ENCODE data around the gene ISOC2.

ISOC2 gene

DNA sequence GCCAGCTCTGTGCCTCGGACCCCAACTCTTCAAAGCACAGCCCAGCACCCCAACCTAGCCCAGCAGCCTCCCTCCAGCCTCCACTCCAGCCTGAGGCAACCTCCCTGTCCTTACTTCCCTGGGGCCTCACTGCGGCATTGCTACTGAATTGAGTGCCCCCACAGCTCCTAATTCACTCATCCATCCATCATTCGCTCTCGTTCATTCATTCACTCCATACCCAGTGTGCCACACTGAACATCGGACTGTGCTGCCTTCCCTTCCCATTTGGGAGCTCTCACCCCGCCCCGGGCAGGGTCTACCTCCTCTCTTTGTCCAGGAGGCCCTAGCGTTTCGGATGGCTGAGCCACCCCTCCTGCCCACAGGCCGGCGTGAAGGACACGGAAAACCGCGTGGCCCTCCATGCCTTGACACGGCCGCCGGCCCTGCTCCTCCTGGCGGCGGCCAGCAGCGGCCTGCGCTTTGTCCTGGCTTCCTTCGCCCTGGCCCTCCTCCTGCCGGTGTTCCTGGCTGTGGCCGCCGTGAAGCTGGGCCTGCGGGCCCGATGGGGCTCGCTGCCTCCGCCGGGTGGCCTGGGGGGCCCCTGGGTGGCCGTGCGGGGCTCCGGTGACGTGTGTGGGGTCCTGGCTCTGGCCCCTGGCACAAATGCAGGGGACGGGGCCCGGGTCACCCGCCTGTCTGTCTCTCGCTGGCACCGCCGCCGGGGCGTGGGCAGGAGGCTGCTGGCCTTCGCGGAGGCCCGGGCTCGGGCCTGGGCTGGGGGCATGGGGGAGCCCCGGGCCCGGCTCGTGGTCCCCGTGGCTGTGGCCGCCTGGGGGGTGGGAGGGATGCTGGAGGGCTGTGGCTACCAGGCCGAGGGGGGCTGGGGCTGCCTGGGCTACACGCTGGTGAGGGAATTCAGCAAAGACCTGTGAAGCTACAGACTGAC lies 24.9 kb upstream of the ISOC2 start:
- DNase-seq (ENCODE audit: insufficient read length, low spot score) (no peak), FAIRE-seq (no peak)
- TF ChIP-seq POLR2A (IDR thresholded peaks at IDR 0.05; ENCODE audit: low read depth, low read length), result no peak

GRCh38 chr19:55485439-55486011 lies 24.1 kb upstream of the ISOC2 start:
- no peak for FAIRE-seq
- no peak for TF ChIP-seq POLR2A (IDR thresholded peaks at IDR 0.05; ENCODE audit: low read depth, low read length)
- DNase-seq (ENCODE audit: insufficient read length, low spot score), result no peak

- FAIRE-seq, result no peak
- TF ChIP-seq POLR2A (IDR thresholded peaks at IDR 0.05; ENCODE audit: low read depth, low read length), result peak; percentile 17
- DNase-seq (ENCODE audit: insufficient read length, low spot score), result peak; percentile 95
Measured at GRCh38 chr19:55484593-55485438, 23.4 kb upstream of the ISOC2 start, which contains the start of gene NAT14. NAT14 (plus strand) TSS chr19:55485188; CDS start chr19:55485709, 521 bp downstream.

DNA sequence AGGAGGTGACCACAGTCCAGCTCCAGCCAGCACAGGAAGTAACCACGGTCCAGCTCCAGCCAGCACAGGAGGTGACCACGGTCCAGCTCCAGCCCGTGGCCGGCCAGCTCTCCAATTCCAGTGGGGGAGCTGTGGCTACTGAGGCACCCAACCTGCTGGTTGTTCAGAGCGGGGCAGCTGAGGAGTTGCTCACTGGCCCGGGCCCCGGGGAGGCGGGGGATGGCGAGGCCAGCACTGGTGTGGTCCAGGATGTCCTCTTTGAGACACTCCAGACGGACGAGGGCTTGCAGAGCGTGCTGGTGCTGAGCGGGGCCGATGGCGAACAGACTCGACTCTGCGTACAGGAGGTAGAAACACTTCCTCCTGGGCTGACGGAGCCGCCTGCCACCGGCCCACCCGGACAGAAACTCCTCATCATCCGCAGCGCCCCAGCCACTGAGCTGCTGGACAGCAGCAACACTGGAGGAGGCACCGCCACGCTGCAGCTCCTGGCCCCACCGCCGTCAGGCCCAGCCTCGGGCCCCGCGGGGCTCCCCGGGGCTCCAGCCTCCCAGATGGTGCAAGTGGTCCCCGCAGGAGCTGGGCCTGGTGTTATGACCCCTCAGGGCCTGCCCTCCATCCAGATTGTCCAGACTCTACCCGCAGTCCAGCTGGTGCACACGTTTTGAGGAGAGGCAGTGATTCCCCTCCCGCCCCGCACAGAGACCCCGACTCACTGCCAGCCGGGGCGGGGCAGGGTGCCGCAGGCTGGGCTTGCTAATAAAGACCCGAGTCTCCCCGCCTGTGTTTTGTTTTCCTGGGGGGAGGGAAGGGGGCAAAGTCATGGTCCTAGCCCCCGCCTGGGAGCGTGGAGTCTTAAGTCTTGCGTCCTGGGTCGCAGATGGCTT lies 22.5 kb upstream of the ISOC2 start:
- FAIRE-seq, result no peak
- no peak for DNase-seq (ENCODE audit: insufficient read length, low spot score)
- no peak for TF ChIP-seq POLR2A (IDR thresholded peaks at IDR 0.05; ENCODE audit: low read depth, low read length)

- FAIRE-seq, result no peak
- no peak for DNase-seq (ENCODE audit: insufficient read length, low spot score)
- TF ChIP-seq POLR2A (IDR thresholded peaks at IDR 0.05; ENCODE audit: low read depth, low read length), result no peak
Measured at GRCh38 chr19:55482967-55483705, 21.7 kb upstream of the ISOC2 start.

DNA sequence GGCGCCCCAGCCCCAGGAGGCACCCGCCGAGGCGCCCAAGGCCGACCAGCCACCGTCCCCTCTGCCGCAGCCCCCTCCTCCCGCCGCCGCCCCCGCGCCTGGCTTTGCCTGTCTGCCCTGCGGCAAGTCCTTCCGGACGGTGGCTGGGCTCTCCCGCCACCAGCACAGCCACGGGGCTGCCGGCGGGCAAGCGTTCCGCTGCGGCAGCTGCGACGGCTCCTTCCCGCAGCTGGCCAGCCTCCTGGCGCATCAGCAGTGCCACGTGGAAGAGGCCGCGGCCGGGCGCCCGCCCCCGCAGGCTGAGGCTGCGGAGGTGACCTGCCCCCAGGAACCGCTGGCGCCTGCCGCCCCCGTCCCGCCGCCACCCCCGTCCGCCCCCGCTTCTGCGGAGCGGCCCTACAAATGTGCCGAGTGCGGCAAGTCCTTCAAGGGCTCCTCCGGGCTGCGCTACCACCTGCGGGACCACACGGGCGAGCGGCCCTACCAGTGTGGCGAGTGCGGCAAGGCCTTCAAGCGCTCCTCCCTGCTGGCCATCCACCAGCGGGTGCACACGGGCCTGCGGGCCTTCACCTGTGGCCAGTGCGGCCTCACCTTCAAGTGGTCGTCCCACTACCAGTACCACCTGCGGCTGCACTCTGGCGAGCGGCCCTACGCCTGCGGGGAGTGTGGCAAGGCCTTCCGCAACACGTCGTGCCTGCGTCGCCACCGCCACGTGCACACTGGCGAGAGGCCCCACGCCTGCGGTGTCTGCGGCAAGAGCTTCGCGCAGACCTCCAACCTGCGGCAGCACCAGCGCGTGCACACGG lies 20.9 kb upstream of the ISOC2 start:
- DNase-seq (ENCODE audit: insufficient read length, low spot score) (no peak), FAIRE-seq (no peak)

DNA sequence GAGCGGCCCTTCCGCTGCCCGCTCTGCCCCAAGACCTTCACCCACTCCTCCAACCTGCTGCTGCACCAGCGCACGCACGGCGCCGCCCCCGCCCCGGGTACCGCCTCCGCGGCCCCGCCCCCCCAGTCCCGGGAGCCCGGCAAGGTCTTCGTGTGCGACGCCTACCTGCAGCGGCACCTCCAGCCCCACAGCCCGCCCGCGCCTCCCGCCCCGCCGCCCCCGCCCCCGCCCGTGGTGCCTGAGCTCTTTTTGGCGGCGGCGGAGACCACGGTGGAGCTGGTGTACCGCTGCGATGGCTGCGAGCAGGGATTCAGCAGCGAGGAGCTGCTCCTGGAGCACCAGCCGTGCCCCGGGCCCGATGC lies 20.3 kb upstream of the ISOC2 start:
- TF ChIP-seq POLR2A (IDR thresholded peaks at IDR 0.05; ENCODE audit: low read depth, low read length), result no peak
- DNase-seq (ENCODE audit: insufficient read length, low spot score), result no peak
- no peak for FAIRE-seq

More for the DNA sequence above, 20.9 kb upstream of the ISOC2 start:
- no peak for TF ChIP-seq POLR2A (IDR thresholded peaks at IDR 0.05; ENCODE audit: low read depth, low read length)

DNA sequence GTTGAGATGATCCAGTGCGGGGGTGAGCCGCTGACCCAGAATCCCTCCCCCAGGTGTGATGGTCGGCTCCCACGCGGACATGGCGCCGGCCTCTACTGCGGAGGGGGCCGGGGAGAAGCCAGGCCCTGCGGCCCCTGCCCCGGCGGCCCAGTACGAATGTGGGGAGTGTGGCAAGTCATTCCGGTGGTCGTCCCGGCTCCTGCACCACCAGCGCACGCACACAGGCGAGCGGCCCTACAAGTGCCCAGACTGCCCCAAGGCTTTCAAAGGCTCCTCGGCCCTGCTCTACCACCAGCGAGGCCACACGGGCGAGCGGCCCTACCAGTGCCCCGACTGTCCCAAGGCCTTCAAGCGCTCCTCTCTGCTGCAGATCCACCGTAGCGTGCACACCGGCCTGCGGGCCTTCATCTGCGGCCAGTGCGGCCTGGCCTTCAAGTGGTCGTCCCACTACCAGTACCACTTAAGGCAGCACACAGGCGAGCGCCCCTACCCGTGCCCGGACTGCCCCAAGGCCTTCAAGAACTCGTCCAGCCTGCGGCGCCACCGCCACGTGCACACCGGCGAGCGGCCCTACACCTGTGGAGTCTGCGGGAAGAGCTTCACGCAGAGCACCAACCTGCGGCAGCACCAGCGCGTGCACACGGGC lies 19.8 kb upstream of the ISOC2 start:
- FAIRE-seq, result no peak
- no peak for TF ChIP-seq POLR2A (IDR thresholded peaks at IDR 0.05; ENCODE audit: low read depth, low read length)
- no peak for DNase-seq (ENCODE audit: insufficient read length, low spot score)

GRCh38 chr19:55479451-55480230 lies 18.2 kb upstream of the ISOC2 start:
- FAIRE-seq, result no peak
- no peak for DNase-seq (ENCODE audit: insufficient read length, low spot score)
- no peak for TF ChIP-seq POLR2A (IDR thresholded peaks at IDR 0.05; ENCODE audit: low read depth, low read length)

DNA sequence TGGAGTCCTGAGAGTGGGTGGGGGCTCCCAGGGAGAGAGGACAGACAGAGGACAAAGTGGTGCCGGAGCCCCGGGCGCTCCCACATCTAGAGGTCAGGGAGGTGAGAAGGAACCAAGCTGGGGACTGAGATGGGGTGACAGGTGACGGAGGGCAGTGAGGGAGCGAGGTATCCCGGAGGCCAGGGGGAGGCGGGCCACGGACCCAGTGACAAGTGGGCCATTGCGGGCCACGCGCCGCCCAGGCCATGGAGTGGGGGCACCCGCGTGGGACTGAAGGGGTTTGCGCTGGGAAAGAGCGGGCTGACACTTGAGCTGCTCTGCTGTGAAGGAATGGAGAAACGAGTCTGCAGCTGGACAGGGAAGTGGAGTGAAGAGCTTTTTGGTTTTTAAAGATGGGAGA lies 17.6 kb upstream of the ISOC2 start:
- FAIRE-seq, result no peak
- DNase-seq (ENCODE audit: insufficient read length, low spot score), result no peak
- TF ChIP-seq POLR2A (IDR thresholded peaks at IDR 0.05; ENCODE audit: low read depth, low read length), result no peak

GRCh38 chr19:55478364-55478763 lies 16.9 kb upstream of the ISOC2 start:
- no peak for TF ChIP-seq POLR2A (IDR thresholded peaks at IDR 0.05; ENCODE audit: low read depth, low read length)
- FAIRE-seq (no peak), DNase-seq (ENCODE audit: insufficient read length, low spot score) (no peak)
